GM19035 (cell line): ENCODE results near the gene MCCD1.

Experiments
- ATAC-seq: cut with Tn5 transposase; IDR thresholded peaks from one replicate; pipeline ENCODE4 v1.9.1; 2021; ENCODE audit not compliant: unreplicated experiment

MCCD1 gene

GRCh38 chr6:31510007-31510406 lies 18.8 kb upstream of the MCCD1 start:
- no peak for ATAC-seq

GRCh38 chr6:31513456-31514165 lies 15.2 kb upstream of the MCCD1 start:
- no peak for ATAC-seq

GRCh38 chr6:31521835-31522234 lies 6.9 kb upstream of the MCCD1 start:
- ATAC-seq, result no peak

GRCh38 chr6:31525553-31525931 lies 3.2 kb upstream of the MCCD1 start:
- no peak for ATAC-seq

GRCh38 chr6:31525932-31526591 lies 2.7 kb upstream of the MCCD1 start:
- ATAC-seq, result no peak

GRCh38 chr6:31528307-31528777 lies 420 bp upstream of the MCCD1 start:
- no peak for ATAC-seq

DNA sequence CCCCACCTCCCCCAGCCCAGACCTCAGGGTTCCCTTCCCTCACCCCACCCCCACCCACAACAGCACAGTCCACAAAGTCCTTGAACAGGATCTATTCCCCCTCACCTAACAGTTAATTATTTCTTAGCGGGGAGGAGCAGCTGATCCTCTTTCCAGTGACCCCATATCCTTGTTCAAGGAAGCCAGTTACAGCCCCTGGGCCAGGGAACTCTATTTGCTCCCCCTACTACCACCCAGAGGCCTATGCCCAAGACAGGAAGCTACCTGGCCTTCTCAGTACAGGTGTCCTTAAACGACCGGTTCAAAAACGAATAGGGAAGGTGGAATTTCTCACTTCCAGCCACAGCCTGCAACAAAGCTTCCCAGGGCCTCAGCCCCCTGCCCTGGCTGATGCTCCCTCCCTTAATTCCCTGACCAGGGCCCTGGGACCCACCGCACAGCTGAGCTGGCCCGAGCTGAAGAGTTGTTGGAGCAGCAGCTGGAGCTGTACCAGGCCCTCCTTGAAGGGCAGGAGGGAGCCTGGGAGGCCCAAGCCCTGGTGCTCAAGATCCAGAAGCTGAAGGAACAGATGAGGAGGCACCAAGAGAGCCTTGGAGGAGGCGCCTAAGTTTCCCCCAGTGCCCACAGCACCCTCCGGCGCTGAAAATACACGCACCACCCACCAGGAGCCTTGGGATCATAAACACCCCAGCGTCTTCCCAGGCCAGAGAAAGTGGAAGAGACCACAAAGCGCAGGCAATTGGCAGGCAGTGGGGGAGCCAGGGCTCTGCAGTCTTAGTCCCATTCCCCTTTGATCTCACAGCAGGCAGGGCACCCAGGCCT lies 778 bp downstream of the MCCD1 start:
- no peak for ATAC-seq

GRCh38 chr6:31530659-31531058 lies 1.9 kb downstream of the MCCD1 start:
- no peak for ATAC-seq

- ATAC-seq, result no peak
These were observed 2.4 kb downstream of the MCCD1 start for GRCh38 chr6:31531162-31531561.

DNA sequence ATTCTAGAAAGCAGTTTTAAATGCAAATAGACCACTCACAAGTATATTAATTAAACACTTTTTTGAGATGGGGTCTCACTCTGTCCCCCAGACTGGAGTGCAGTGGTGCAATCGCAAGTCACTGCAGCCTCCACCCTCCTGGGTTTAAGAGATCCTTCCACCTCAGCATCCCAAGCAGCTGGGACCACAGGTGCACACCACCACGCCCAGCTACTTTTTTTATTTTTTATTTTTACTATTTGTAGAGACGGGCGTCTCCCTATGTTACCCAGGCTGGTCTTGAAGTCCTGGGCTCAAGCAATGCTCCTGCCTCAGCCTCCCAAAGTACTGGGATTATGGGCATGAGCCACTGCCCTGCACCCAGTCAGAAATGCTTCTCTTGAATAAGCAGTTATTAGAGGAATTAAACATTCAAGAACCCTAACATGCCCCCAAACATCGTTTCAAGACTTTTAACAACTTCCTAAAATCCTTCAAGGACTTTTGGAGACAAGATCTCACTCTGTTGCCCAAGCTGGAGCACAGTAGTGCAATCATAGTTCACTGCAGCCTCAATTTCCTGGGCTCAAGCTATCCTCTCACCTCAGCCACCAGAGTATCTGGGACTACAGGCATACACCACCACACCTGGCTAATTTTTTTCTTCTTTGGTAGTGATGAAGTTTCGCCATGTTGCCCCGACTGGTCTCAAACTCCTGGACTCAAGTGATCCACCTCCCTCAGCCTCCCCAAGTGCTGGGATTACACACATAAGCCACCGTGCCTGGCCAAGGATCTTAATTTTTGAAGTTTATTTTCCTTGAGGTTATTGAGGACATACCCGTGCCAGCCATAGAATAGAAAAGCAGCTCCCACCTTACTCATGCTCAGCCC lies 3.2 kb downstream of the MCCD1 start:
- ATAC-seq, result no peak

GRCh38 chr6:31532644-31533454 lies 4.1 kb downstream of the MCCD1 start:
- no peak for ATAC-seq

DNA sequence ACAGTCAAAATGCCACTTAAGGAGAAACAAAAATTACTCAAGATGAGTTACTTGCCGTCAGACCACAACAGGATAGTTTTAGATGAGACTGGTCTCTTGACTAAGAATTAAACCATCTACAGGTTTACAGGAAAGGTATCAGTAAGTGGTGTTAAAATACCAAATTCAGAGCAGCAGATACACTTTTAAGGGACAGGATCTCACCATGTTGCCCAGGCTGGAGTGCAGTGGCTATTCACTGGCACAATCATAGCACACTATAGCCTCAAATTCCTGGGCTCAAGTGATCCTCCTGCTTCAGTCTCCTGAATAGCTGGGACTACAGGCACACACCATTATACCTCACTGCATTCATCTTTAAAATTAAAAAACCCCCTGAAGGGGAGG lies 4.7 kb downstream of the MCCD1 start:
- no peak for ATAC-seq

DNA sequence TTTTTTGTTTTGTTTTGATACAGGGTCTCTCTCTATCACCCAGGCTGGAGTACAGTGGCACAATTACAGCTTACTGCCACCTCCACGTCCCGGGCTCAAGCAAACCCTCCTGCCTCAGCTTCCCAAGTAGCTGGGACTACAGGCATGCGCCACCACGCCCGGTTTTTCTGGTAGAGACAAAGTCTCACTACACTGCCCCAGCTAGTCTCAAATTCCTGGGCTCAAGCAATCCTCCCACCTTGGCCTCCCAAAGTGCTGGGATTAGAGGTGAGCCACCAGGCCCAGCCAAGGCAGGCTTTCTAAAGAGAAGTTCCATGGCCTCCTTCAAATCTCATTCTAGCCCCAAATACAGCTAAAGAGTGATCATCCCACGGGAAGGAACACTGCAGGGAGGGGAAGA lies 5.2 kb downstream of the MCCD1 start:
- ATAC-seq, result no peak

GRCh38 chr6:31534521-31535040 lies 5.8 kb downstream of the MCCD1 start:
- ATAC-seq, result no peak

- no peak for ATAC-seq
These were observed 7.0 kb downstream of the MCCD1 start for GRCh38 chr6:31535538-31536324.

DNA sequence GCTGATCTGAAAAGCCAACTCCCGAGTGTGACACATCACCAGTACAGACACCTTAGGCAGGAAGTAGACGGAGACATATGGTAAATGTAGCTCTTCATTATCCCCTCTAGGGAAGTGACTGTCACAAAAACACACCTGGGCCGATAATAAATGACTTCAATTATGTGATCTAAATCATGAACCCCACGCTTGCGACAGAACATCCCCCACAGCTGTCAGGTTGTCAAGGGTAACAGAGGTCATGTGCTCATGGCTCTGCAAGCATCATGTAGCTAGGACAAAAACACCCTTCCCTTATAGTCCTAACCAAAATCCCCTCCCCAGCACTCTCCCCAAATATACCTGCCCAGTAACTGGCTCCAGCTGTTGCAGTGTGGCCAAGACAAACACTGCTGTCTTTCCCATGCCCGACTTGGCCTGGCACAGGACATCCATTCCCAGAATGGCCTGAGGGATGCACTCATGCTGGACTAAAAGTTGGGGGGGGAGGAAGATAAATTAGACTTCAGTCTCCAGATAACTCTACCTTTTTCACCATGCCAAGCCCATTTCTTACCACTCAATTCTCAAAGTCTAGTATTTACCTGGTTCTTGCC lies 10.1 kb downstream of the MCCD1 start:
- ATAC-seq, result no peak

GRCh38 chr6:31540640-31541039 lies 11.9 kb downstream of the MCCD1 start:
- ATAC-seq, result no peak

GRCh38 chr6:31541059-31541657 lies 12.4 kb downstream of the MCCD1 start:
- ATAC-seq, result no peak
